Superior temporal gyrus (tissue), 1 donor: ENCODE measurements around the gene EFCAB5.
"Not testable (repeated sequence)": the region's sequence is repeated elsewhere in the genome, so short reads cannot be mapped to it uniquely, and the experiment has no call there.

Experiments
- DNase-seq: peaks from one replicate; pipeline ENCODE4 v3.0.0-alpha.2; 2016; ENCODE audit errors: extremely low spot score

The EFCAB5 gene

GRCh38 chr17:30093463-30094147, 152.2 kb downstream of the EFCAB5 start:
- peak; percentile 90 for DNase-seq

- peak; percentile 73 for DNase-seq
Observed at GRCh38 chr17:30095507-30096244, 154.2 kb downstream of the EFCAB5 start.

GRCh38 chr17:30101686-30102390, 160.4 kb downstream of the EFCAB5 start:
- no peak for DNase-seq

GRCh38 chr17:30103921-30104320, 162.5 kb downstream of the EFCAB5 start:
- no peak for DNase-seq

GRCh38 chr17:30104575-30105339, 163.3 kb downstream of the EFCAB5 start:
- peak; percentile 92 for DNase-seq

- no peak for DNase-seq
Observed at GRCh38 chr17:30112794-30113193, 171.4 kb downstream of the EFCAB5 start.

- no peak for DNase-seq
Observed at GRCh38 chr17:30113213-30113612, 171.8 kb downstream of the EFCAB5 start.

- no peak for DNase-seq
Observed at GRCh38 chr17:30116345-30116660, 174.9 kb downstream of the EFCAB5 start.

- peak; percentile 94 for DNase-seq
Observed at GRCh38 chr17:30116661-30117551, 175.5 kb downstream of the EFCAB5 start, which contains the start of gene NSRP1. Gene NSRP1 (plus strand): TSS chr17:30116816. CDS start chr17:30116844, 28 bp downstream.

- DNase-seq = no peak
Observed at GRCh38 chr17:30117675-30118081, 176.2 kb downstream of the EFCAB5 start.

GRCh38 chr17:30118635-30119034, 177.2 kb downstream of the EFCAB5 start:
- not testable (repeated sequence) for DNase-seq

GRCh38 chr17:30124273-30124796, 182.9 kb downstream of the EFCAB5 start:
- no peak for DNase-seq

- DNase-seq = no peak
Observed at GRCh38 chr17:30130121-30130520, 188.7 kb downstream of the EFCAB5 start.

- DNase-seq = no peak
Observed at GRCh38 chr17:30132615-30133014, 191.2 kb downstream of the EFCAB5 start.

GRCh38 chr17:30133197-30133596, 191.8 kb downstream of the EFCAB5 start:
- no peak for DNase-seq

- no peak for DNase-seq
Observed at GRCh38 chr17:30134551-30134950, 193.1 kb downstream of the EFCAB5 start.

- no peak for DNase-seq
Observed at GRCh38 chr17:30137158-30137557, 195.7 kb downstream of the EFCAB5 start.

- not testable (repeated sequence) for DNase-seq
Observed at GRCh38 chr17:30147860-30148259, 206.4 kb downstream of the EFCAB5 start.

GRCh38 chr17:30148376-30148775, 206.9 kb downstream of the EFCAB5 start:
- DNase-seq = no peak

- no peak for DNase-seq
Observed at GRCh38 chr17:30151471-30151870, 210.0 kb downstream of the EFCAB5 start.

GRCh38 chr17:30153463-30153862, 212.0 kb downstream of the EFCAB5 start:
- no peak for DNase-seq
